SK-N-SH (cell line): ENCODE results near the gene EFHB. TPM values are rescaled to one million over a fixed set of nuclear protein-coding genes. Genes with fewer than 3 reads are reported as not detected.

Source experiments
- CTCF ChIA-PET: fragments of 300-600, 350-600 bp; formaldehyde crosslinking; extraction: SDS; loops from one replicate; lab custom pipeline; 2021; lab: Yijun Ruan, JAX
- POLR2A ChIA-PET: fragments of 350-600 bp; sonication (Branson Sonifier 250); formaldehyde crosslinking; extraction: SDS; loops from one replicate; lab custom pipeline; 2020; ENCODE audit warnings: antibody characterized with exemption, inconsistent platforms; lab: Yijun Ruan, JAX
- DNase-seq: peaks from one replicate; pipeline ENCODE4 v3.0.0; 2012
- H2AFZ ChIP-seq: fragments of 200-600 bp; sonication (generic); 2 replicates; pipeline ENCODE4 v1.8.1; 2016; ENCODE audit warnings: antibody characterized with exemption, mild to moderate bottlenecking, low read depth
- H3F3A ChIP-seq: fragments of 200-600 bp; sonication (generic); replicated peaks from 2 replicates; pipeline ENCODE3; 2016; ENCODE audit warnings: antibody characterized with exemption, mild to moderate bottlenecking; ENCODE audit not compliant: insufficient read depth
- H3K27ac ChIP-seq, 2 experiments: fragments of 200-500 bp in 1 of 2; fragments of 200-600 bp in 1 of 2; sonication (Bioruptor generic) in 1 of 2; sonication (generic), shearing (Covaris generic) in 1 of 2; 2 replicates each; pipeline versions ENCODE4 v1.5.1 to v1.6.1; 2014 to 2016; ENCODE audit warnings: low read depth in 2 of 2, inconsistent platforms in 1 of 2, low read length in 1 of 2, mild to moderate bottlenecking in 1 of 2, mixed read lengths in 1 of 2
- H3K27me3 ChIP-seq: fragments of 200-600 bp; sonication (generic), shearing (Covaris generic); 2 replicates; pipeline ENCODE4 v1.6.1; 2016; ENCODE audit warnings: mixed run types; ENCODE audit not compliant: insufficient read depth
- H3K36me3 ChIP-seq, 2 experiments: fragments of 200-500 bp in 1 of 2; fragments of 200-600 bp in 1 of 2; sonication (Bioruptor generic) in 1 of 2; sonication (generic) in 1 of 2; replicated peaks in 1 of 2; 2 replicates each; pipeline versions ENCODE3 to v1.5.1; 2014 to 2016; ENCODE audit warnings: low read length in 1 of 2, mild to moderate bottlenecking in 1 of 2; ENCODE audit not compliant: insufficient read depth in 2 of 2, control insufficient read depth in 1 of 2
- H3K4me1 ChIP-seq, 2 experiments: fragments of 200-500 bp in 1 of 2; fragments of 200-600 bp in 1 of 2; sonication (Bioruptor generic) in 1 of 2; sonication (generic), shearing (Covaris generic) in 1 of 2; 2 replicates each; pipeline versions ENCODE4 v1.5.1 to v1.6.1; 2014 to 2016; ENCODE audit warnings: low read depth in 1 of 2, low read length in 1 of 2, mixed run types in 1 of 2; ENCODE audit not compliant: insufficient read depth in 2 of 2, control insufficient read depth in 1 of 2
- H3K4me2 ChIP-seq: fragments of 200-600 bp; sonication (generic), shearing (Covaris generic); 2 replicates; pipeline ENCODE4 v1.6.1; 2017; ENCODE audit warnings: mixed run types
- H3K4me3 ChIP-seq, 2 experiments: fragments of 200-500 bp in 1 of 2; fragments of 200-600 bp in 1 of 2; sonication (Bioruptor generic) in 1 of 2; sonication (generic), shearing (Covaris generic) in 1 of 2; 2 replicates each; pipeline versions ENCODE4 v1.5.1 to v1.8.1; 2014 to 2016; ENCODE audit warnings: low read depth in 2 of 2, inconsistent platforms in 1 of 2, low read length in 1 of 2, mild to moderate bottlenecking in 1 of 2, mixed read lengths in 1 of 2, moderate library complexity in 1 of 2
- H3K79me2 ChIP-seq: fragments of 200-600 bp; sonication (generic); 2 replicates; pipeline ENCODE4 v1.8.1; 2017; ENCODE audit warnings: mild to moderate bottlenecking; ENCODE audit not compliant: insufficient read depth
- H3K9ac ChIP-seq: fragments of 200-600 bp; sonication (generic); 2 replicates; pipeline ENCODE4 v1.6.1; 2017; ENCODE audit warnings: mixed run types
- H3K9me2 ChIP-seq: fragments of 200-600 bp; sonication (generic); 2 replicates; pipeline ENCODE4 v1.6.1; 2017; ENCODE audit warnings: mixed run types
- H3K9me3 ChIP-seq: fragments of 200-600 bp; sonication (generic); 2 replicates; pipeline ENCODE4 v1.6.1; 2017; ENCODE audit warnings: mixed run types, mild to moderate bottlenecking, moderate library complexity
- H4K20me1 ChIP-seq: fragments of 200-600 bp; sonication (generic); 2 replicates; pipeline ENCODE4 v1.6.1; 2017; ENCODE audit warnings: mild to moderate bottlenecking, mixed run types; ENCODE audit not compliant: insufficient read depth
- CTCF ChIP-seq: fragments of 200-600 bp; sonication (generic); IDR thresholded peaks from 2 replicates; pipeline ENCODE4 v1.6.1; 2017; ENCODE audit warnings: antibody characterized with exemption, mild to moderate bottlenecking, moderate library complexity
- EP300 ChIP-seq, 2 experiments: IDR thresholded peaks; 2 replicates each; pipeline versions ENCODE4 v1.4.0 to v1.6.1; 2012; ENCODE audit warnings: borderline replicate concordance in 1 of 2, low read depth in 1 of 2, low read length in 1 of 2
- FOXJ3 ChIP-seq: sonication (generic); formaldehyde crosslinking; IDR thresholded peaks from 2 replicates; pipeline ENCODE4 v1.5.1; 2020; ENCODE audit warnings: mild to moderate bottlenecking, missing genetic modification reagents
- FOXM1 ChIP-seq: IDR thresholded peaks from 2 replicates; pipeline ENCODE4 v1.4.0; 2012; ENCODE audit warnings: low read depth, mild to moderate bottlenecking
- GABPA ChIP-seq: IDR thresholded peaks from 2 replicates; pipeline ENCODE4 v1.4.0; 2012; ENCODE audit warnings: low read depth, mild to moderate bottlenecking
- GATA2 ChIP-seq: sonication (generic); formaldehyde crosslinking; IDR thresholded peaks from 2 replicates; pipeline ENCODE4 v1.5.0; 2020; ENCODE audit warnings: mild to moderate bottlenecking, missing genetic modification reagents
- JUND ChIP-seq: IDR thresholded peaks from 2 replicates; pipeline ENCODE4 v1.4.0; 2012
- MAX ChIP-seq: IDR thresholded peaks from 2 replicates; pipeline ENCODE4 v1.4.0; 2012; ENCODE audit warnings: low read depth
- MEF2A ChIP-seq: IDR thresholded peaks from 2 replicates; pipeline ENCODE4 v1.4.0; 2012; ENCODE audit warnings: low read depth, borderline replicate concordance
- MXI1 ChIP-seq: IDR thresholded peaks from 2 replicates; pipeline ENCODE4 v1.6.1; 2012; ENCODE audit warnings: mild to moderate bottlenecking, low read depth, low read length, improper control_type of control experiment
- NFIC ChIP-seq: IDR thresholded peaks from 2 replicates; pipeline ENCODE4 v1.4.0; 2012; ENCODE audit warnings: borderline replicate concordance
- PBX3 ChIP-seq: IDR thresholded peaks from 2 replicates; pipeline ENCODE4; 2012
- POLR2AphosphoS5 ChIP-seq: IDR thresholded peaks from 2 replicates; pipeline ENCODE4 v1.6.1; 2012; ENCODE audit warnings: low read depth, low read length
- RAD21 ChIP-seq: IDR thresholded peaks from 2 replicates; pipeline ENCODE4 v1.6.1; 2012; ENCODE audit warnings: mild to moderate bottlenecking, low read length
- RCOR1 ChIP-seq: fragments of 150-350 bp; IDR thresholded peaks from 2 replicates; pipeline ENCODE4 v1.6.1; 2017; ENCODE audit warnings: antibody characterized with exemption, low read length
- RFX5 ChIP-seq: IDR thresholded peaks from 2 replicates; pipeline ENCODE4 v1.6.1; 2012; ENCODE audit warnings: mild to moderate bottlenecking, improper control_type of control experiment, low read length
- RXRA ChIP-seq: IDR thresholded peaks from 2 replicates; pipeline ENCODE4 v1.4.0; 2012; ENCODE audit warnings: low read depth, mild to moderate bottlenecking, borderline replicate concordance
- TCF12 ChIP-seq: IDR thresholded peaks from 2 replicates; pipeline ENCODE4 v1.4.0; 2012
- TEAD4 ChIP-seq: IDR thresholded peaks from 2 replicates; pipeline ENCODE4 v1.4.0; 2012; ENCODE audit warnings: mild to moderate bottlenecking, borderline replicate concordance; ENCODE audit not compliant: insufficient read depth
- ZBTB33 ChIP-seq: IDR thresholded peaks from 2 replicates; pipeline ENCODE4 v1.4.0; 2012; ENCODE audit warnings: low read depth, borderline replicate concordance
- WGBS: methylation state at CpG from one replicate; pipeline ENCODE4 v1.1.6; 2017; ENCODE audit warnings: low lambda C conversion rate; 5-methylcytosine and 5-hydroxymethylcytosine counted together
- polyA plus RNA-seq, 3 experiments: library from polyadenylated mRNA; depleted of rRNA; stranded (reverse); fragments of >200 nt; gene quantifications; 2 replicates each; pipeline ENCODE4 v1.2.3, GENCODE V29; 2012
- TF ChIP-seq, protein P1 (sequence below): fragments of 150-350 bp; IDR thresholded peaks from 2 replicates; pipeline ENCODE4 v1.6.1; 2017; ENCODE audit warnings: antibody characterized with exemption, low read length, low read depth, borderline replicate concordance
- TF ChIP-seq, protein P2 (sequence below): IDR thresholded peaks from 2 replicates; pipeline ENCODE4 v1.4.0; 2012; ENCODE audit warnings: low read depth, borderline replicate concordance

Gene EFHB
- polyA plus RNA-seq, 1 of the 3 experiments (the other 2 are of a cell fraction), result 0.58 TPM

DNA sequence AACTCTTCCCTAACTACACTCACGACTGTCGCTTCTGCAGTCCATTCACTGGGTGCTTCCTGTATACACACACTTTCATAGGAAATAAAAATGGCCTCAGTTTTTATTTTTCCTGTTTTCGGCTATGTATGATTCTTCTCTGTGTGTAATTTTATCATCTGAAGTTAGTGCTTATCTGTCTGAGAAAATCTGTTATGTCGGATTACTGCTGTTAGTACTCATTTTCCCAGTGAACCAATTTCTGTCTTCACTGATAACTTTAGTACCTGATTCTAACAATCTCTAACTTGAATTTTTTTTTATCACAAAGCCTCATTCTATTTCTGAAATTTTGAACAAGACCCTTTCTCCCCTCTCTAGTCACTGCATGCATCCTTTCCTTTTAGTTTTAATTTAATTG lies 33.8 kb upstream of the EFHB start:
- peaks cover 99% of the 10 kb centered on the region for H3K79me2 ChIP-seq
- no peak overlapping the region for H3K4me3 ChIP-seq
- WGBS, result 96% methylated on average over 4 of the region's 4 CpGs
- ChIA-PET CTCF (no interaction called here), POLR2A (no interaction called here)
- H3K36me3 ChIP-seq, result peaks cover 3 to 19% of the 10 kb centered on the region in 2 experiments
- no peak for TF ChIP-seq MEF2A
- TF ChIP-seq RFX5, result no peak
- no peak for TF ChIP-seq RAD21
- TF ChIP-seq JUND, result no peak
- no peak overlapping the region for H3K4me2 ChIP-seq
- no peaks in the 10 kb centered on the region for H3K27me3 ChIP-seq
- H3F3A ChIP-seq, result no peaks in the 10 kb centered on the region
- no peaks in the 10 kb centered on the region for H3K9me2 ChIP-seq
- no peak overlapping the region for H3K27ac ChIP-seq
- no peaks in the 10 kb centered on the region for H3K4me1 ChIP-seq
- no peaks in the 10 kb centered on the region for H3K9me3 ChIP-seq
- H2AFZ ChIP-seq, result no peak overlapping the region
- H4K20me1 ChIP-seq, result peaks cover 93% of the 10 kb centered on the region
- no peak overlapping the region for H3K9ac ChIP-seq
- no peak for DNase-seq

- Histone ChIP-seq H3K4me2 (no peak overlapping the region), H3K79me2 (peaks cover 99% of the 10 kb centered on the region), H3K27me3 (no peaks in the 10 kb centered on the region)
- POLR2A ChIA-PET, result no interaction called here
- TF ChIP-seq, protein P1, sequence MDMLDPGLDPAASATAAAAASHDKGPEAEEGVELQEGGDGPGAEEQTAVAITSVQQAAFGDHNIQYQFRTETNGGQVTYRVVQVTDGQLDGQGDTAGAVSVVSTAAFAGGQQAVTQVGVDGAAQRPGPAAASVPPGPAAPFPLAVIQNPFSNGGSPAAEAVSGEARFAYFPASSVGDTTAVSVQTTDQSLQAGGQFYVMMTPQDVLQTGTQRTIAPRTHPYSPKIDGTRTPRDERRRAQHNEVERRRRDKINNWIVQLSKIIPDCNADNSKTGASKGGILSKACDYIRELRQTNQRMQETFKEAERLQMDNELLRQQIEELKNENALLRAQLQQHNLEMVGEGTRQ, result no peak
- TF ChIP-seq ZBTB33, result no peak
- no peak for TF ChIP-seq PBX3
- no peak for TF ChIP-seq CTCF
- TF ChIP-seq GATA2 (CRISPR knock-in tag), result no peak
- TF ChIP-seq RAD21, result no peak
- TF ChIP-seq TEAD4, result no peak
- no peak for TF ChIP-seq RCOR1
- TF ChIP-seq RFX5, result no peak
- no peak for TF ChIP-seq RXRA
- no peak for TF ChIP-seq MAX
- TF ChIP-seq MXI1, result no peak
- no peak for TF ChIP-seq POLR2AphosphoS5
- TF ChIP-seq, protein P2, sequence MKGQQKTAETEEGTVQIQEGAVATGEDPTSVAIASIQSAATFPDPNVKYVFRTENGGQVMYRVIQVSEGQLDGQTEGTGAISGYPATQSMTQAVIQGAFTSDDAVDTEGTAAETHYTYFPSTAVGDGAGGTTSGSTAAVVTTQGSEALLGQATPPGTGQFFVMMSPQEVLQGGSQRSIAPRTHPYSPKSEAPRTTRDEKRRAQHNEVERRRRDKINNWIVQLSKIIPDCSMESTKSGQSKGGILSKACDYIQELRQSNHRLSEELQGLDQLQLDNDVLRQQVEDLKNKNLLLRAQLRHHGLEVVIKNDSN, result no peak
- no peak for TF ChIP-seq GABPA
- no peak for TF ChIP-seq FOXM1
- no peak for TF ChIP-seq EP300 (IDR thresholded peaks at IDR 0.05; ENCODE audit: borderline replicate concordance in 1 of 2, low read depth in 1 of 2, low read length in 1 of 2)
- no peak for TF ChIP-seq TCF12
- no peak for TF ChIP-seq NFIC
- no peak for TF ChIP-seq FOXJ3 (CRISPR knock-in tag)
- TF ChIP-seq, all 33 proteins: peak for 0
- Histone ChIP-seq H3K9me2 (no peaks in the 10 kb centered on the region), H2AFZ (no peak overlapping the region), H3K9me3 (no peaks in the 10 kb centered on the region), H3F3A (no peaks in the 10 kb centered on the region), H3K4me3 (no peak overlapping the region), H3K4me1 (no peaks in the 10 kb centered on the region), H3K36me3 (peaks cover 3 to 15% of the 10 kb centered on the region in 2 experiments), H3K27ac (no peak overlapping the region), H4K20me1 (peaks cover 93% of the 10 kb centered on the region), H3K9ac (no peak overlapping the region)
- CTCF ChIA-PET, result no interaction called here
- 93% methylated on average over 6 of the region's 6 CpGs for WGBS
- DNase-seq, result no peak
These were observed 33.2 kb upstream of the EFHB start for GRCh38 chr3:19967208-19967607.
